PFSK-1 (cell line): Measurements from ENCODE around the gene GTF2A1L.

ENCODE experiments used
- POLR2AphosphoS5 ChIP-seq: IDR thresholded peaks from 2 replicates; pipeline ENCODE4 v1.6.1; 2012; ENCODE audit warnings: low read depth, mild to moderate bottlenecking, control low read depth, low read length, moderate library complexity
- SIN3A ChIP-seq: IDR thresholded peaks from 2 replicates; pipeline ENCODE4 v1.6.1; 2012; ENCODE audit warnings: mild to moderate bottlenecking, low read length, moderate library complexity, borderline replicate concordance; ENCODE audit not compliant: insufficient read depth

GRCh38 chr2:48695991-48696390, 78.3 kb downstream of the GTF2A1L start:
- no peak for TF ChIP-seq POLR2AphosphoS5
- no peak for TF ChIP-seq SIN3A
